Dermis blood vessel endothelial cell (primary cell): Measurements from ENCODE around the gene MB. TPM values are rescaled to one million over a fixed set of nuclear protein-coding genes. Genes with fewer than 3 reads are reported as not detected.
"Not testable (repeated sequence)": the region's sequence is repeated elsewhere in the genome, so short reads cannot be mapped to it uniquely, and the experiment has no call there.

Experiments used
- DNase-seq: peaks from one replicate; pipeline ENCODE4 v3.0.0; 2010
- total RNA-seq: library from RNA; depleted of rRNA; stranded (reverse); fragments of >200 nt; gene quantifications from 2 replicates; pipeline ENCODE4 v1.2.3, GENCODE V29; 2014

The MB gene
- total RNA-seq, 1 donor from 2014 or later, result not detected

GRCh38 chr22:35637254-35637653, 20.1 kb upstream of the MB start:
- DNase-seq, result no peak

GRCh38 chr22:35634943-35635540, 17.9 kb upstream of the MB start:
- no peak for DNase-seq

- no peak for DNase-seq
Measured at GRCh38 chr22:35634015-35634414, 16.9 kb upstream of the MB start.

- DNase-seq, result no peak
Measured at GRCh38 chr22:35633520-35633919, 16.4 kb upstream of the MB start.

- no peak for DNase-seq
Measured at GRCh38 chr22:35632935-35633334, 15.8 kb upstream of the MB start.

GRCh38 chr22:35631597-35631996, 14.5 kb upstream of the MB start:
- peak; percentile 60 for DNase-seq

- no peak for DNase-seq
Measured at GRCh38 chr22:35630891-35631290, 13.8 kb upstream of the MB start.

GRCh38 chr22:35630387-35630793, 13.3 kb upstream of the MB start:
- peak; percentile 20 for DNase-seq

GRCh38 chr22:35629406-35630216, 12.5 kb upstream of the MB start:
- peak; percentile 74 for DNase-seq

- no peak for DNase-seq
Measured at GRCh38 chr22:35628732-35629131, 11.6 kb upstream of the MB start.

GRCh38 chr22:35627267-35628041, 10.3 kb upstream of the MB start:
- peak; percentile 85 for DNase-seq

GRCh38 chr22:35625763-35626432, 8.8 kb upstream of the MB start:
- no peak for DNase-seq

GRCh38 chr22:35624547-35624946, 7.4 kb upstream of the MB start:
- no peak for DNase-seq

- DNase-seq, result not testable (repeated sequence)
Measured at GRCh38 chr22:35623885-35624284, 6.8 kb upstream of the MB start.

GRCh38 chr22:35622191-35622913, 5.2 kb upstream of the MB start:
- DNase-seq, result no peak

GRCh38 chr22:35621451-35621850, 4.3 kb upstream of the MB start:
- no peak for DNase-seq

- DNase-seq, result peak; percentile 11
Measured at GRCh38 chr22:35620624-35621251, 3.6 kb upstream of the MB start.

GRCh38 chr22:35619336-35620094, 2.4 kb upstream of the MB start:
- DNase-seq, result no peak

- DNase-seq, result no peak
Measured at GRCh38 chr22:35618427-35619223, 1.5 kb upstream of the MB start.

- no peak for DNase-seq
Measured at GRCh38 chr22:35616043-35616442, 1.1 kb downstream of the MB start.
